ENCODE measurements around the gene POLR2E. TPM values are rescaled to one million over a fixed set of nuclear protein-coding genes. Genes with fewer than 3 reads are reported as not detected.

The POLR2E gene
- total RNA-seq, 2 experiments from 2014 or later: 271 to 282 TPM

GRCh38 chr19:1045247-1045603 is 50.0 kb downstream of the POLR2E start:
- no peak for TF ChIP-seq CTCF (IDR thresholded peaks at IDR 0.05)
- Mint-ChIP-seq H3K27me3 (no peaks in the 10 kb centered on the region), H3K27ac (no peak overlapping the region), H3K4me3 (no peak overlapping the region), H3K9me3 (no peaks in the 10 kb centered on the region), H3K36me3 (ENCODE audit: low read depth) (peaks cover 2% of the 10 kb centered on the region), H3K4me1 (ENCODE audit: low read depth) (peaks cover 18% of the 10 kb centered on the region)
- POLR2A ChIA-PET: no interaction called here
- intact Hi-C loops (cut with micrococcal nuclease): no loop called here
- DNase-seq (peak; percentile 90), ATAC-seq (peak; percentile 82)
- CTCF ChIA-PET: no interaction called here

- CTCF ChIA-PET: interaction anchor here (1.0 to 2.1 kb wide), 3 partner anchors 11 to 68 kb away, joined by 3 to 10 read pairs (median 3); no protein-coding TSS in a partner anchor
- H3K4me1 Mint-ChIP-seq (ENCODE audit: low read depth): peaks cover 36% of the 10 kb centered on the region
- ATAC-seq (no peak), DNase-seq (no peak)
- H3K27ac Mint-ChIP-seq: no peak overlapping the region
- H3K9me3 Mint-ChIP-seq: no peaks in the 10 kb centered on the region
- no peak overlapping the region for H3K4me3 Mint-ChIP-seq
- TF ChIP-seq CTCF (IDR thresholded peaks at IDR 0.05): no peak
- POLR2A ChIA-PET: interaction anchor here (1.1 to 7.1 kb wide), 2 partner anchors 14 to 29 kb away, joined by 4 to 68 read pairs; partner anchors contain the start of gene CNN2
- intact Hi-C loops (cut with micrococcal nuclease): no loop called here
- peaks cover 13% of the 10 kb centered on the region for H3K36me3 Mint-ChIP-seq (ENCODE audit: low read depth)
- no peaks in the 10 kb centered on the region for H3K27me3 Mint-ChIP-seq
Measured at GRCh38 chr19:1042689-1043511, 52.3 kb downstream of the POLR2E start.

GRCh38 chr19:1041835-1042685 is 53.1 kb downstream of the POLR2E start:
- Mint-ChIP-seq H3K27me3 (no peaks in the 10 kb centered on the region), H3K9me3 (no peaks in the 10 kb centered on the region), H3K27ac (no peak overlapping the region), H3K4me3 (peak overlapping the region; percentile 91), H3K4me1 (ENCODE audit: low read depth) (peaks cover 42% of the 10 kb centered on the region), H3K36me3 (ENCODE audit: low read depth) (peaks cover 18% of the 10 kb centered on the region)
- intact Hi-C loops (cut with micrococcal nuclease): no loop called here
- no peak for DNase-seq
- ATAC-seq: no peak
- ChIA-PET CTCF (interaction anchor here (1.2 to 2.1 kb wide), 3 partner anchors 10 to 69 kb away, joined by 3 to 10 read pairs (median 3); no protein-coding TSS in a partner anchor), POLR2A (interaction anchor here (0.9 to 7.1 kb wide), 6 partner anchors 13 to 40 kb away, joined by 3 to 68 read pairs (median 6); partner anchors contain the start of genes ARHGAP45, CNN2 and RNU6-2)
- no peak for TF ChIP-seq CTCF (IDR thresholded peaks at IDR 0.05)

GRCh38 chr19:1041272-1041834 is 53.8 kb downstream of the POLR2E start:
- H3K4me3 Mint-ChIP-seq: peak overlapping the region; percentile 91
- no peaks in the 10 kb centered on the region for H3K27me3 Mint-ChIP-seq
- POLR2A ChIA-PET: interaction anchor here (0.6 to 7.1 kb wide), 8 partner anchors 13 to 41 kb away, joined by 3 to 68 read pairs (median 5); partner anchors contain the start of genes ARHGAP45, CNN2 and RNU6-2
- no peak for TF ChIP-seq CTCF (IDR thresholded peaks at IDR 0.05)
- ATAC-seq: no peak
- H3K36me3 Mint-ChIP-seq (ENCODE audit: low read depth): peaks cover 21% of the 10 kb centered on the region
- H3K4me1 Mint-ChIP-seq (ENCODE audit: low read depth): peaks cover 42% of the 10 kb centered on the region
- DNase-seq: no peak
- intact Hi-C loops (cut with micrococcal nuclease): no loop called here
- CTCF ChIA-PET: interaction anchor here (0.8 to 2.1 kb wide), 4 partner anchors 10 to 26 kb away, joined by 3 to 10 read pairs (median 5); partner anchors contain the start of gene ARHGAP45
- no peaks in the 10 kb centered on the region for H3K9me3 Mint-ChIP-seq
- H3K27ac Mint-ChIP-seq: no peak overlapping the region

Measured in activated CD8-positive, alpha-beta T cell treated with anti-CD3 and anti-CD28 coated beads for 36 hours (primary cell).